DND-41 (cell line): ENCODE measurements around the gene NOTCH2.
"Not testable (repeated sequence)": the region's sequence is repeated elsewhere in the genome, so short reads cannot be mapped to it uniquely, and the experiment has no call there.

Experiments used
- EZH2 ChIP-seq: IDR thresholded peaks from 3 replicates; pipeline ENCODE4 v1.6.1; 2012; ENCODE audit warnings: borderline replicate concordance, low read depth, mild to moderate bottlenecking, moderate library complexity, low read length, inconsistent platforms; ENCODE audit not compliant: severe bottlenecking
- TF ChIP-seq, protein P1 (sequence below): IDR thresholded peaks from 2 replicates; pipeline ENCODE4 v1.5.1; 2012; ENCODE audit warnings: borderline replicate concordance, low read length, moderate library complexity, mild to moderate bottlenecking; ENCODE audit not compliant: poor library complexity, severe bottlenecking; ENCODE audit errors: extremely low read depth

DNA sequence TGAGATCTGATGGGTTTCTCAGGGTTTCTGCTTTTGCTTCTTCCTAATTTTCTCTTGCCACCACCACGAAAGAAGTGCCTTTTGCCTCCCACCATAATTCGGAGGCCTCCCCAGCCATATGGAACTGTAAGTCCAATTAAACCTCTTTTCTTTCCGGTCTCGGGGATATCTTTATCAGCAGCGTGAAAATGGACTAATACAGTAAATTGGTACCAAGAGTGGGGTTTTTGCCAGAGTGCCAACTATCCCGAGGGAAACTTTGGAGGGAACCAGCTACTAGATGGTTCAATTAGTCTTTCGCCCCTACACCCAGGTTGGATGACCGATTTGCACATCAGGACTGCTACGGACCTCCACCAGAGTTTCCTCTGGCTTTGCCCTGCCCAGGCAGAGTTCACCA lies 68.4 kb downstream of the NOTCH2 start:
- TF ChIP-seq, protein P1, sequence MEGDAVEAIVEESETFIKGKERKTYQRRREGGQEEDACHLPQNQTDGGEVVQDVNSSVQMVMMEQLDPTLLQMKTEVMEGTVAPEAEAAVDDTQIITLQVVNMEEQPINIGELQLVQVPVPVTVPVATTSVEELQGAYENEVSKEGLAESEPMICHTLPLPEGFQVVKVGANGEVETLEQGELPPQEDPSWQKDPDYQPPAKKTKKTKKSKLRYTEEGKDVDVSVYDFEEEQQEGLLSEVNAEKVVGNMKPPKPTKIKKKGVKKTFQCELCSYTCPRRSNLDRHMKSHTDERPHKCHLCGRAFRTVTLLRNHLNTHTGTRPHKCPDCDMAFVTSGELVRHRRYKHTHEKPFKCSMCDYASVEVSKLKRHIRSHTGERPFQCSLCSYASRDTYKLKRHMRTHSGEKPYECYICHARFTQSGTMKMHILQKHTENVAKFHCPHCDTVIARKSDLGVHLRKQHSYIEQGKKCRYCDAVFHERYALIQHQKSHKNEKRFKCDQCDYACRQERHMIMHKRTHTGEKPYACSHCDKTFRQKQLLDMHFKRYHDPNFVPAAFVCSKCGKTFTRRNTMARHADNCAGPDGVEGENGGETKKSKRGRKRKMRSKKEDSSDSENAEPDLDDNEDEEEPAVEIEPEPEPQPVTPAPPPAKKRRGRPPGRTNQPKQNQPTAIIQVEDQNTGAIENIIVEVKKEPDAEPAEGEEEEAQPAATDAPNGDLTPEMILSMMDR, result not testable (repeated sequence)
- TF ChIP-seq EZH2, result not testable (repeated sequence)
